ENCODE results near the gene C9orf152. TPM values are rescaled to one million over a fixed set of nuclear protein-coding genes. Genes with fewer than 3 reads are reported as not detected.
A peak's percentile ranks its signal among the peaks of the same experiment; 100 is the strongest.

C9orf152 gene
- not detected for total RNA-seq (ENCODE audit: unreplicated experiment)
- long read RNA-seq, result 0 reads

- peaks cover 2% of the 10 kb centered on the region for H3K27me3 Mint-ChIP-seq (ENCODE audit: unreplicated experiment)
- H3K27ac Mint-ChIP-seq (ENCODE audit: unreplicated experiment), result no peak within 1 kb of the TSS
- no peaks in the 10 kb centered on the region for H3K9me3 Mint-ChIP-seq (ENCODE audit: unreplicated experiment)
- no peak for TF ChIP-seq CTCF (IDR thresholded peaks at IDR 0.05; ENCODE audit: partially characterized antibody, unreplicated experiment)
- H3K4me3 Mint-ChIP-seq (ENCODE audit: unreplicated experiment), result no peak within 1 kb of the TSS
- no peak for DNase-seq
- H3K4me1 Mint-ChIP-seq (ENCODE audit: low read depth, unreplicated experiment), result no peaks in the 10 kb centered on the region
- H3K36me3 Mint-ChIP-seq (ENCODE audit: unreplicated experiment), result no peaks in the 10 kb centered on the region
Measured at GRCh38 chr9:110208031-110208430, at the start of gene C9orf152. C9orf152 (minus strand) TSS chr9:110208159; CDS start chr9:110207579, 580 bp downstream.

- no peak for TF ChIP-seq CTCF (IDR thresholded peaks at IDR 0.05; ENCODE audit: partially characterized antibody, unreplicated experiment)
- Mint-ChIP-seq H3K27ac (ENCODE audit: unreplicated experiment) (peak overlapping the region; percentile 85), H3K9me3 (ENCODE audit: unreplicated experiment) (peaks cover 14% of the 10 kb centered on the region), H3K4me1 (ENCODE audit: low read depth, unreplicated experiment) (peaks cover 12% of the 10 kb centered on the region), H3K36me3 (ENCODE audit: unreplicated experiment) (no peaks in the 10 kb centered on the region), H3K27me3 (ENCODE audit: unreplicated experiment) (peaks cover 6% of the 10 kb centered on the region), H3K4me3 (ENCODE audit: unreplicated experiment) (peak overlapping the region; percentile 98)
- DNase-seq, result no peak
Measured at GRCh38 chr9:110257097-110257841, 49.3 kb upstream of the C9orf152 start.

- Mint-ChIP-seq H3K27me3 (ENCODE audit: unreplicated experiment) (peaks cover 6% of the 10 kb centered on the region), H3K4me3 (ENCODE audit: unreplicated experiment) (peak within 1 kb of the TSS; percentile 99), H3K36me3 (ENCODE audit: unreplicated experiment) (no peaks in the 10 kb centered on the region), H3K9me3 (ENCODE audit: unreplicated experiment) (peaks cover 14% of the 10 kb centered on the region), H3K27ac (ENCODE audit: unreplicated experiment) (peak within 1 kb of the TSS; percentile 96), H3K4me1 (ENCODE audit: low read depth, unreplicated experiment) (peaks cover 12% of the 10 kb centered on the region)
- peak; percentile 89 for DNase-seq
- no peak for TF ChIP-seq CTCF (IDR thresholded peaks at IDR 0.05; ENCODE audit: partially characterized antibody, unreplicated experiment)
Measured at GRCh38 chr9:110256380-110257096, 48.6 kb upstream of the C9orf152 start, which contains the start of gene TXN. TXN (minus strand) TSS chr9:110256507; CDS start chr9:110256435, 72 bp downstream.

- H3K27me3 Mint-ChIP-seq (ENCODE audit: unreplicated experiment), result peaks cover 6% of the 10 kb centered on the region
- H3K27ac Mint-ChIP-seq (ENCODE audit: unreplicated experiment), result peak overlapping the region; percentile 96
- peaks cover 14% of the 10 kb centered on the region for H3K9me3 Mint-ChIP-seq (ENCODE audit: unreplicated experiment)
- TF ChIP-seq CTCF (IDR thresholded peaks at IDR 0.05; ENCODE audit: partially characterized antibody, unreplicated experiment), result no peak
- peak overlapping the region; percentile 99 for H3K4me3 Mint-ChIP-seq (ENCODE audit: unreplicated experiment)
- peak; percentile 74 for DNase-seq
- H3K4me1 Mint-ChIP-seq (ENCODE audit: low read depth, unreplicated experiment), result peaks cover 12% of the 10 kb centered on the region
- no peaks in the 10 kb centered on the region for H3K36me3 Mint-ChIP-seq (ENCODE audit: unreplicated experiment)
Measured at GRCh38 chr9:110255463-110256379, 47.8 kb upstream of the C9orf152 start.
